ENCODE results near the gene ADAM10. TPM values are rescaled to one million over a fixed set of nuclear protein-coding genes. Genes with fewer than 3 reads are reported as not detected.

The ADAM10 gene
- total and polyA plus RNA-seq, 2 of the 4 experiments (the other 2 are of a cell fraction): 110 to 185 TPM

DNA sequence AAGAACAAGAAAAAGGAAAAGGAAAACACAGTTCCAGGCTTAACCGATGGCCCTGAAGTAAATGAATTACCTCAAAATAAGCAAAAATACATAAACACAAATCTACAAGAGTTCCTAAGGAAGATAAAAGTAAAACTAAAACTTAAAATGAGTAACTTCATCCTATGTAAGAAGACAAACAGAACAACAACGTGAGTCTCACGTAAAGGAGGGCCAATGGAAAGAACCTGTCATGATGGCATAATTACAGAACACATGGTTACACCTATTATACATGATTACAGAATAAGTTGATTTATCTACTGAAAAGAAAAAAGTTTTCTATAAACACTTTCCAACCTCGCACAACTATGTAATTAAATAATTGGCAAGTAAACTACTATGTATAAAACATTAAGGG lies 42.1 kb downstream of the ADAM10 start:
- H3K23ac ChIP-seq (ENCODE audit: low read depth, low read length): no peak overlapping the region
- H3K4me3 ChIP-seq (ENCODE audit: insufficient read depth, low read depth, low read length): no peak overlapping the region
- TF ChIP-seq, protein P1, sequence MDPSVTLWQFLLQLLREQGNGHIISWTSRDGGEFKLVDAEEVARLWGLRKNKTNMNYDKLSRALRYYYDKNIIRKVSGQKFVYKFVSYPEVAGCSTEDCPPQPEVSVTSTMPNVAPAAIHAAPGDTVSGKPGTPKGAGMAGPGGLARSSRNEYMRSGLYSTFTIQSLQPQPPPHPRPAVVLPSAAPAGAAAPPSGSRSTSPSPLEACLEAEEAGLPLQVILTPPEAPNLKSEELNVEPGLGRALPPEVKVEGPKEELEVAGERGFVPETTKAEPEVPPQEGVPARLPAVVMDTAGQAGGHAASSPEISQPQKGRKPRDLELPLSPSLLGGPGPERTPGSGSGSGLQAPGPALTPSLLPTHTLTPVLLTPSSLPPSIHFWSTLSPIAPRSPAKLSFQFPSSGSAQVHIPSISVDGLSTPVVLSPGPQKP (IDR thresholded peaks at IDR 0.05; ENCODE audit: borderline replicate concordance, low read depth, low read length): no peak
- TF ChIP-seq MAFK (IDR thresholded peaks at IDR 0.05; ENCODE audit: low read depth, low read length) (no peak), BHLHE40 (IDR thresholded peaks at IDR 0.05; ENCODE audit: low read depth, low read length) (no peak), SMC3 (IDR thresholded peaks at IDR 0.05; ENCODE audit: low read depth, low read length) (no peak), CEBPB (IDR thresholded peaks at IDR 0.05; ENCODE audit: low read depth, low read length) (no peak)
- H2BK15ac ChIP-seq (ENCODE audit: low read depth, low read length): no peak overlapping the region
- WGBS, 2 experiments (ENCODE audit: extremely low coverage in 2 of 2, insufficient read length in 1 of 2): no CpG with 5 or more reads among the region's 4 CpGs
- in situ Hi-C loops (cut with MboI; ENCODE audit: low sequenced_read_pairs): no loop called here
- peaks cover 7% of the 10 kb centered on the region; the same call in 1 of the 2 replicates for H3K36me3 ChIP-seq (ENCODE audit: control insufficient read depth, insufficient read depth, low read length)
- ChIA-PET CTCF (interaction anchor here (0.7 kb wide), 1 partner anchor 11 kb away, joined by 5 read pairs; no protein-coding TSS in a partner anchor), POLR2A (ENCODE audit: unreplicated experiment) (no interaction called here)
- no peak for ATAC-seq (ENCODE audit: low read depth)
- peaks cover 23 to 55% of the 10 kb centered on the region in 2 experiments for H3K79me1 ChIP-seq (ENCODE audit: low read depth in 1 of 2, low read length in 2 of 2)
- no peak overlapping the region for H3K56ac ChIP-seq (ENCODE audit: extremely low read depth, insufficient read depth, low read length)
- no peak overlapping the region for H2BK5ac ChIP-seq (ENCODE audit: low read depth, low read length, poor library complexity, severe bottlenecking)
- no peak overlapping the region for H4K8ac ChIP-seq (ENCODE audit: low read depth in 2 of 2, low read length in 2 of 2)
- H3K9ac ChIP-seq (ENCODE audit: low read depth, low read length): no peak overlapping the region
- no peak for DNase-seq
- H3K9me3 ChIP-seq (ENCODE audit: control insufficient read depth, insufficient read depth, low read length): no peaks in the 10 kb centered on the region
- BruUV-seq (replicated peaks): no TSS peak
- H2AK9ac ChIP-seq (replicated peaks; ENCODE audit: low read depth, low read length, poor library complexity): no peak overlapping the region
- H3K9me1 ChIP-seq (ENCODE audit: insufficient read depth, low read length): peaks cover 3% of the 10 kb centered on the region; the same call in 1 of the 2 replicates
- H3K18ac ChIP-seq (ENCODE audit: low read depth, low read length): no peak overlapping the region
- no peak overlapping the region for H4K91ac ChIP-seq (ENCODE audit: insufficient read depth, low read depth, low read length)
- peaks cover 24% of the 10 kb centered on the region for H4K20me1 ChIP-seq (ENCODE audit: insufficient read depth, low read length)
- H2BK20ac ChIP-seq (ENCODE audit: low read depth, low read length): no peak overlapping the region
- H2AFZ ChIP-seq (replicated peaks; ENCODE audit: low read length, poor library complexity): no peak overlapping the region
- no peak overlapping the region for H2AK5ac ChIP-seq (ENCODE audit: low read depth, low read length)
- no peak overlapping the region for H2BK120ac ChIP-seq (ENCODE audit: low read depth, low read length)
- intact Hi-C loops (cut with micrococcal nuclease): no loop called here
- no peak overlapping the region for H4K5ac ChIP-seq (ENCODE audit: low read depth, low read length)
- no peaks in the 10 kb centered on the region for H3K27me3 ChIP-seq (ENCODE audit: control insufficient read depth, insufficient read depth, low read length)
- no peak overlapping the region for H3K4ac ChIP-seq (ENCODE audit: low read depth, low read length)
- H3K14ac ChIP-seq (replicated peaks; ENCODE audit: low read depth, low read length): no peak overlapping the region
- H3K27ac ChIP-seq (ENCODE audit: insufficient read depth, low read length): no peak overlapping the region
- peaks cover 3% of the 10 kb centered on the region for H3K4me1 ChIP-seq (ENCODE audit: control insufficient read depth, insufficient read depth, low read length)
- no peak overlapping the region for H3K4me2 ChIP-seq (ENCODE audit: low read depth, low read length)
- dilution Hi-C loops (cut with HindIII; ENCODE audit: low sequenced_read_pairs, unreplicated experiment): no loop called here
